Breast epithelium (tissue), 4 donors: Measurements from ENCODE around the gene HIVEP2. TPM values are rescaled to one million over a fixed set of nuclear protein-coding genes. Genes with fewer than 3 reads are reported as not detected.

Experiments
- DNase-seq, 2 donors: peaks; one replicate each; pipeline ENCODE4 v3.0.0-alpha.2; 2019; ENCODE audit warnings: low spot score in 2 of 2
- H3K27ac ChIP-seq, 2 donors: fragments of 200-600 bp; sonication (generic) in 1 of 2; one replicate each; pipeline ENCODE4 v1.5.1; 2016 to 2019; ENCODE audit warnings: mild to moderate bottlenecking in 1 of 2
- H3K27me3 ChIP-seq, 2 donors: fragments of 200-600 bp; sonication (generic) in 1 of 2; one replicate each; pipeline versions ENCODE4 v1.5.1 to v1.6.0; 2017 to 2019; ENCODE audit warnings: control low read depth in 1 of 2, mild to moderate bottlenecking in 1 of 2
- H3K36me3 ChIP-seq: fragments of 200-600 bp; one replicate; pipeline ENCODE4 v1.5.1; 2019
- H3K4me1 ChIP-seq, 2 donors: fragments of 200-600 bp; sonication (generic); one replicate each; pipeline ENCODE4 v1.5.1; 2016 to 2019; ENCODE audit warnings: control low read depth in 1 of 2
- H3K4me3 ChIP-seq, 3 donors: fragments of 200-600 bp; sonication (generic); 1 replicate in 2 of 3; 2 replicates in 1 of 3; pipeline ENCODE4 v1.5.1; 2016 to 2019; ENCODE audit warnings: mild to moderate bottlenecking in 3 of 3, moderate library complexity in 2 of 3
- H3K9me3 ChIP-seq, 2 donors: fragments of 200-600 bp; sonication (generic) in 1 of 2; one replicate each; pipeline ENCODE4 v1.5.1; 2016 to 2019; ENCODE audit warnings: control low read depth in 1 of 2
- CTCF ChIP-seq, 3 donors: fragments of 450-650 bp; IDR thresholded peaks; one replicate each; pipeline ENCODE4 v1.5.1; 2016 to 2017; ENCODE audit warnings: antibody characterized with exemption in 3 of 3, mild to moderate bottlenecking in 3 of 3, moderate library complexity in 3 of 3
- POLR2A ChIP-seq: fragments of 450-650 bp; IDR thresholded peaks from one replicate; pipeline ENCODE4 v1.6.1; 2016; ENCODE audit warnings: antibody characterized with exemption, mild to moderate bottlenecking, moderate library complexity
- POLR2AphosphoS5 ChIP-seq, 3 donors: sonication (generic); formaldehyde crosslinking; IDR thresholded peaks; one replicate each; pipeline ENCODE4 v1.6.1; 2017; ENCODE audit warnings: antibody characterized with exemption in 3 of 3
- intact Hi-C: fragments of 100-400 bp; cut with DNase I; formaldehyde crosslinking; loops from one replicate; pipeline ENCODE4 v1.15.1; 2023; ENCODE audit warnings: low total_unique reads
- total RNA-seq, 3 donors: library from RNA; depleted of rRNA; stranded (reverse); fragments of >200 nt; gene quantifications; one replicate each; pipeline ENCODE4 v1.1.0, GENCODE V29; 2016

The HIVEP2 gene
- total RNA-seq, 3 donors from 2014 or later, result 20.6 to 25.0 (median 23.9) TPM

- H3K4me3 ChIP-seq, result no peak overlapping the region
- no peaks in the 10 kb centered on the region for H3K4me1 ChIP-seq
- no peaks in the 10 kb centered on the region for H3K27me3 ChIP-seq
- no peak for DNase-seq
- no peak for TF ChIP-seq POLR2A
- TF ChIP-seq CTCF (IDR thresholded peaks at IDR 0.05), result no peak
- TF ChIP-seq POLR2AphosphoS5 (IDR thresholded peaks at IDR 0.05), result no peak
- H3K36me3 ChIP-seq, result no peaks in the 10 kb centered on the region
- H3K9me3 ChIP-seq, result no peaks in the 10 kb centered on the region
- no peak overlapping the region for H3K27ac ChIP-seq
- intact Hi-C loops, result no loop called here
These were observed 6.5 kb downstream of the HIVEP2 start for GRCh38 chr6:142938510-142938909.

GRCh38 chr6:142937986-142938385, 7.0 kb downstream of the HIVEP2 start:
- Histone ChIP-seq H3K4me3 (no peak overlapping the region), H3K36me3 (no peaks in the 10 kb centered on the region), H3K4me1 (no peaks in the 10 kb centered on the region), H3K9me3 (no peaks in the 10 kb centered on the region), H3K27ac (no peak overlapping the region), H3K27me3 (no peaks in the 10 kb centered on the region)
- no peak for DNase-seq
- intact Hi-C loops, result no loop called here
- no peak for TF ChIP-seq POLR2AphosphoS5 (IDR thresholded peaks at IDR 0.05)
- TF ChIP-seq POLR2A, result no peak
- no peak for TF ChIP-seq CTCF (IDR thresholded peaks at IDR 0.05)

DNA sequence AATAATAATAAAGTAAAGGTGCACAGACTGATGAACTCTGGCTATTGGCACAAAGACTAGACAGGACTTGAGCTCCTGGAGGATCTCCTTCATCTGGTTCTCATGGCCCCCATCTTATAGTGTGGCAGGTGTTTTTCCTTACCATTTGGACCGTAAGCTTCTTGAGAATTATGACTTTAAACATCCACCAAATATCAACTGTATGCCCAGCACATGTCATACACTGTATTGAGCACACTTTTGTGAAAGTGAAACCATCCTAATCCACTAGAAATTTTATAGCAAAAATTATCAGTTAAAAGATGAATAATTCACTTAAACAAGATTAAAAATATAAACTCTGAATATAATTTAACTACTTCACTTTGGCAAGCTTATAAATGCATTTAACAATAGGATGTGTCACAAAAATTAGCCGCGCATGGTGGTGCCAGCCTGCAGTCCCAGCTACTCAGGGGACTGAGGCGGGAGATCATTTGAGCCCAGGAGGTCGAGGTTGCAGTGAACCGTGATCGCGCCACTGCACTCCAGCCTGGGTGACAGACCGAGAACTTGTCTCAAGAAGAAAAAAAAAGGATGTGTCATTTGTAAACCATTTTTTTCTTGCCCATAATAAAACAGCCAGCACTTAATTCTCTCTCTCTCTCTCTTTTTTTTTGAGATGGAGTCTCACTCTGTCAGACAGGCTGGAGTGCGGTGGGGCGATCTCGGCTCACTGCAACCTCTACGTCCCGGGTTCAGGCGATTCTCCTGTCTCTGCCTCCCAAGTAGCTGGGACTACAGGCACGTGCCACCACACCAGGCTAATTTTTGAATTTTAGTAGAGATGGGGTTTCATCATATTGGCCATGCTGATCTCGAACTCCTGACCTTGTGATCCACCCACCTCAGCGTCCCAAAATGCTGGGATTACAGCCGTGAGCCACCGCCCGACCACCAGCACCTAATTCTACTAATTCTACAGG, 9.1 kb downstream of the HIVEP2 start:
- DNase-seq, result no peak
- TF ChIP-seq CTCF (IDR thresholded peaks at IDR 0.05) (no peak), POLR2AphosphoS5 (IDR thresholded peaks at IDR 0.05) (no peak), POLR2A (no peak)
- H3K27me3 ChIP-seq, result no peaks in the 10 kb centered on the region
- H3K4me1 ChIP-seq, result no peaks in the 10 kb centered on the region
- no peaks in the 10 kb centered on the region for H3K9me3 ChIP-seq
- H3K4me3 ChIP-seq, result no peak overlapping the region
- intact Hi-C loops, result no loop called here
- H3K36me3 ChIP-seq, result no peaks in the 10 kb centered on the region
- no peak overlapping the region for H3K27ac ChIP-seq

DNA sequence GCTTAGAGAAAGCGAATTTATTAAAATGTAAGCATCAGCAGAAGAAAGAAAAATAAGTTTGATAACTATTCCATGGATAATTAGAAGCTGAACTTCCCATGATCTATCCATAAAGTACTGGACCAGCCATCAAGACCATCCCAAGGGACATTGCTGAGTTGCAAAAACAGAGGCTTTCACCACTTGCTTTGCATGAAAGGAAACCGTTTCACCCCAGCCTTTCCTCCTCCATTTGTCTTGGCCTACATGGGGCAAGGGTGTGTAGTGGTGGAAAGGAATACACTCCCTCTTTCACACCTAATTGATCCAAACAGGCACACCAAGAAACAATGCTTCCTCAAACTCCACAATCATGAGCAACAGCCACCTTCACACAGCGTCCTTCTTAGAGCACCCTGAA, 10.4 kb downstream of the HIVEP2 start:
- intact Hi-C loops, result no loop called here
- Histone ChIP-seq H3K27ac (no peak overlapping the region), H3K9me3 (no peaks in the 10 kb centered on the region), H3K4me1 (no peaks in the 10 kb centered on the region), H3K4me3 (no peak overlapping the region), H3K27me3 (no peaks in the 10 kb centered on the region), H3K36me3 (no peaks in the 10 kb centered on the region)
- no peak for TF ChIP-seq POLR2AphosphoS5 (IDR thresholded peaks at IDR 0.05)
- no peak for TF ChIP-seq POLR2A
- no peak for TF ChIP-seq CTCF (IDR thresholded peaks at IDR 0.05)
- DNase-seq, result no peak

DNA sequence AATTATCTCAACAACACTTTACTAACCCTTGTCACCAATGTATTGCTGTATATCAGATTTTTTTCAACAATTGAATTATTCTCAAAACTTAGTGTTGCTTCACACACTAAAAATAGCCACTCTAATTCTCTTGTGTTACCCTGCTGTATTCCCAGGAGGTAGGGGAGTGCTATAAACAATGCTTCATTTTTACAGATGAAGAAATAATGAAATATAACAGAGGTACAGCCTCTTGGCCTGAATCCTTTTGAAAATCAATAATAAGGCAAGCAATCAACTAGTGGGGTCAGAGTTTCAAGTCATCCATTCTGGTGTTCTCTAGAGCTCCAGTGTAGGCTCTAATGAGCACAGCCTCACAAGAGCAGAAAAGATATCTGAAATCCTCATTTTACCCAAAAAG, 10.9 kb downstream of the HIVEP2 start:
- no peak for DNase-seq
- Histone ChIP-seq H3K4me3 (no peak overlapping the region), H3K36me3 (no peaks in the 10 kb centered on the region), H3K27ac (no peak overlapping the region), H3K27me3 (no peaks in the 10 kb centered on the region), H3K4me1 (no peaks in the 10 kb centered on the region), H3K9me3 (no peaks in the 10 kb centered on the region)
- intact Hi-C loops, result no loop called here
- no peak for TF ChIP-seq POLR2AphosphoS5 (IDR thresholded peaks at IDR 0.05)
- TF ChIP-seq CTCF (IDR thresholded peaks at IDR 0.05), result no peak
- no peak for TF ChIP-seq POLR2A
